Gastrocnemius medialis (tissue), 4 donors: ENCODE data around the gene LRRC10. TPM values are rescaled to one million over a fixed set of nuclear protein-coding genes. Genes with fewer than 3 reads are reported as not detected.

Experiments
- ATAC-seq, 2 donors: fragments of 150-250 bp; one replicate each; pipeline ENCODE4 v1.9.1; 2016
- DNase-seq, 2 donors: peaks; one replicate each; pipeline ENCODE4 v3.0.0-alpha.2; 2019
- H3K27ac ChIP-seq, 4 donors: fragments of 200-600 bp; sonication (generic); 1 replicate in 1 of 4; 2 replicates in 3 of 4; pipeline ENCODE4 v1.5.1; 2016 to 2018; ENCODE audit warnings: mild to moderate bottlenecking in 2 of 4, moderate library complexity in 1 of 4
- H3K27me3 ChIP-seq, 3 donors: fragments of 200-600 bp; sonication (generic) in 2 of 3; 1 replicate in 1 of 3; 2 replicates in 2 of 3; pipeline versions ENCODE4 v1.5.1 to v1.6.0; 2016 to 2019; ENCODE audit warnings: mild to moderate bottlenecking in 1 of 3, moderate library complexity in 1 of 3
- H3K36me3 ChIP-seq, 2 donors: fragments of 200-600 bp; sonication (generic) in 1 of 2; one replicate each; pipeline ENCODE4 v1.5.1; 2017 to 2018
- H3K4me1 ChIP-seq, 2 donors: fragments of 200-600 bp; sonication (generic) in 1 of 2; one replicate each; pipeline ENCODE4 v1.5.1; 2016 to 2017; ENCODE audit warnings: mild to moderate bottlenecking in 2 of 2
- H3K4me3 ChIP-seq, 4 donors: fragments of 200-600 bp; sonication (generic) in 3 of 4; 1 replicate in 1 of 4; 2 replicates in 3 of 4; pipeline ENCODE4 v1.5.1; 2016 to 2019; ENCODE audit warnings: mild to moderate bottlenecking in 2 of 4
- H3K9me3 ChIP-seq, 3 donors: fragments of 200-600 bp; sonication (generic) in 2 of 3; 1 replicate in 1 of 3; 2 replicates in 2 of 3; pipeline ENCODE4 v1.5.1; 2016 to 2019
- POLR2A ChIP-seq, 2 donors: fragments of 450-650 bp; IDR thresholded peaks; one replicate each; pipeline ENCODE4 v1.6.1; 2017; ENCODE audit warnings: antibody characterized with exemption in 2 of 2, mild to moderate bottlenecking in 2 of 2, moderate library complexity in 2 of 2
- in situ Hi-C, 4 donors: fragments of 200-750 bp; cut with MboI; loops; one replicate each; pipeline versions ENCODE4 v1.15.0 to v1.8.0; 2017; ENCODE audit warnings: low sequenced_read_pairs in 4 of 4
- intact Hi-C: fragments of 100-400 bp; cut with DNase I; formaldehyde crosslinking; loops from one replicate; pipeline ENCODE4 v1.15.1; 2023; ENCODE audit warnings: low total_unique reads
- total RNA-seq, 4 donors: library from RNA; depleted of rRNA; stranded (reverse); fragments of >200 nt; gene quantifications; one replicate each; pipeline versions ENCODE4 v1.1.0 to v1.2.3, GENCODE V29; 2016
- TF ChIP-seq, protein P1 (sequence below), 5 experiments: fragments of 450-650 bp in 3 of 5; fragments of 200-600 bp in 2 of 5; sonication (generic) in 2 of 5; IDR thresholded peaks in 4 of 5; conservative IDR thresholded peaks in 1 of 5; 1 replicate in 4 of 5; 2 replicates in 1 of 5; pipeline ENCODE4 v1.5.1; 2016 to 2019; ENCODE audit warnings: antibody characterized with exemption in 5 of 5, mild to moderate bottlenecking in 3 of 5, moderate library complexity in 3 of 5

Gene LRRC10
- total RNA-seq, 4 donors from 2014 or later: not detected

DNA sequence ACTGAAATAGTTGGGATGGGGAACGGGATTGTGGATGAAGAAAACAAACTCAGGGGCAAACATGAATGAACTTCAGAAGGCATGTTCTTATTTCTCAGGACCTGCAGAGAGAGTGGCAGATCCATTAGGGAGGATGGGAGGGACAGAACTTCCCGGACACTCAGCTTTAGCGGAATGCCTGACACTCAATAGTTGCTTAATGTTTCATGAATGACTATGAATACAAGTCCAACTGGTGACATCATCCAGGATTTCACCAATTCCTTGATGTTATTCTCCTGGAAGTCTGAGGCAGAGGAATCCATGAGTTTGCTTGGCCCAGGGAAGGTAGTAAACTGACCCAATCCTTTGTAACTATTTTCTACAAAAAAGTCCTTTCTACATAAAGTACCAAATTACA is 37.8 kb upstream of the LRRC10 start:
- no peaks in the 10 kb centered on the region for H3K36me3 ChIP-seq
- ATAC-seq (peak in 1 of 2 donors; percentile 56), DNase-seq (no peak)
- H3K4me3 ChIP-seq: no peak overlapping the region
- TF ChIP-seq POLR2A (IDR thresholded peaks at IDR 0.05): no peak
- TF ChIP-seq, protein P1, sequence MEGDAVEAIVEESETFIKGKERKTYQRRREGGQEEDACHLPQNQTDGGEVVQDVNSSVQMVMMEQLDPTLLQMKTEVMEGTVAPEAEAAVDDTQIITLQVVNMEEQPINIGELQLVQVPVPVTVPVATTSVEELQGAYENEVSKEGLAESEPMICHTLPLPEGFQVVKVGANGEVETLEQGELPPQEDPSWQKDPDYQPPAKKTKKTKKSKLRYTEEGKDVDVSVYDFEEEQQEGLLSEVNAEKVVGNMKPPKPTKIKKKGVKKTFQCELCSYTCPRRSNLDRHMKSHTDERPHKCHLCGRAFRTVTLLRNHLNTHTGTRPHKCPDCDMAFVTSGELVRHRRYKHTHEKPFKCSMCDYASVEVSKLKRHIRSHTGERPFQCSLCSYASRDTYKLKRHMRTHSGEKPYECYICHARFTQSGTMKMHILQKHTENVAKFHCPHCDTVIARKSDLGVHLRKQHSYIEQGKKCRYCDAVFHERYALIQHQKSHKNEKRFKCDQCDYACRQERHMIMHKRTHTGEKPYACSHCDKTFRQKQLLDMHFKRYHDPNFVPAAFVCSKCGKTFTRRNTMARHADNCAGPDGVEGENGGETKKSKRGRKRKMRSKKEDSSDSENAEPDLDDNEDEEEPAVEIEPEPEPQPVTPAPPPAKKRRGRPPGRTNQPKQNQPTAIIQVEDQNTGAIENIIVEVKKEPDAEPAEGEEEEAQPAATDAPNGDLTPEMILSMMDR (IDR thresholded peaks at IDR 0.05 in 4 of 5, conservative IDR thresholded peaks at IDR 0.05 in 1 of 5): no peak
- intact Hi-C loops: no loop called here
- H3K9me3 ChIP-seq: no peaks in the 10 kb centered on the region
- H3K4me1 ChIP-seq: peaks cover 8 to 16% of the 10 kb centered on the region in 2 donors
- in situ Hi-C loops: loop anchor here in 1 of 4 donors (10.0 kb wide), 1 partner anchor 46 kb away; the partner anchor contains the start of gene BEST3
- no peak overlapping the region for H3K27ac ChIP-seq
- H3K27me3 ChIP-seq: no peaks in the 10 kb centered on the region

DNA sequence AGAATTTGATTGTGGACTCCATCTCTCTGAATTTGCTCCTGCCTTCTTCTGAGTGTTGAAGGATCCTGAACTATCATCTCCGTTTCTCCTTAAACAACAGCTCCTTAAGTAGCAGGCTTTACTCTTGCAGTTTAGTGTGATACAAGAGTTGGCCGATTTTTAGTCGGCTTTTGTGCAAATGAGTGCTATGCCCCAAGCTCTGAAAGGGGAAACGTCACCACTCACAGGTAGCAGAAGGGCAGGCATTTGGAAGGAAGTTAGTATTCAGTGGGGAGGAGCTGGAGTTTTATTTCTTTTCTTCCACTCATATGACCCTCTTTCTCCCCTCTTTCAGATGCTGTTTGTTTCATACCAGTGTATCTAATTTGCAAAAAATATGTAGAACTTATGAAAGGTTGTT is 36.5 kb upstream of the LRRC10 start:
- TF ChIP-seq, protein P1 (IDR thresholded peaks at IDR 0.05 in 4 of 5, conservative IDR thresholded peaks at IDR 0.05 in 1 of 5): no peak
- TF ChIP-seq POLR2A (IDR thresholded peaks at IDR 0.05): no peak
- Histone ChIP-seq H3K4me3 (no peak overlapping the region), H3K4me1 (peaks cover 17 to 21% of the 10 kb centered on the region in 2 donors), H3K9me3 (no peaks in the 10 kb centered on the region), H3K27me3 (no peaks in the 10 kb centered on the region), H3K36me3 (no peaks in the 10 kb centered on the region), H3K27ac (no peak overlapping the region)
- in situ Hi-C loops (loop anchor here in 1 of 4 donors (10.0 kb wide), 1 partner anchor 48 kb away; the partner anchor contains the start of gene BEST3), intact Hi-C loops (no loop called here)
- DNase-seq (no peak), ATAC-seq (no peak)

DNA sequence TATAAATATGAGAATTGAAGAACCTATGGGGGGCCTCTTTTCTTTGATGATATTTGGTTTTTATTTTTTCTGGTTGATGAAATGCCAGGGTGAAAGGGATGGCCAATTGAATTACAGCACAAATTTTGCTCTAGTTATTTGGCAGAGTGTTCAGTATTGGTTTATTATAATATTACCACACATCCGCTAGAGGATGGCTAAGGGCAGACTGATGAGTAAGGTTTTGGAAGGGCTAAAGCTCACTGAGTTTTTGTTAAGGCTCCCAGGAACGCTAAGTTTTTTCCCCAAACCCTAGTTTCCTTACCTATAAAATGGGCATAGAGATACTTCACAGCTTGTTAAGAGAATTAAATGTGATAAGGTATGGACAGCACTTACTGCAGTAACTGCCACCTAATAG is 34.3 kb upstream of the LRRC10 start:
- no peak for DNase-seq

GRCh38 chr12:69644511-69644910 is 33.8 kb upstream of the LRRC10 start:
- Histone ChIP-seq H3K9me3 (no peaks in the 10 kb centered on the region), H3K27ac (no peak overlapping the region), H3K4me1 (peaks cover 14% of the 10 kb centered on the region in 2 donors), H3K36me3 (no peaks in the 10 kb centered on the region), H3K27me3 (no peaks in the 10 kb centered on the region), H3K4me3 (no peak overlapping the region)
- TF ChIP-seq, protein P1 (IDR thresholded peaks at IDR 0.05 in 4 of 5, conservative IDR thresholded peaks at IDR 0.05 in 1 of 5): no peak
- no peak for TF ChIP-seq POLR2A (IDR thresholded peaks at IDR 0.05)
- no peak for ATAC-seq
- in situ Hi-C loops (loop anchor here in 1 of 4 donors (10.0 kb wide), 1 partner anchor 50 kb away; the partner anchor contains the start of gene BEST3), intact Hi-C loops (loop anchor here (5.0 kb wide), 1 partner anchor 57 kb away; the partner anchor contains the start of gene CCT2)
- no peak for DNase-seq

More for the DNA sequence above, 34.3 kb upstream of the LRRC10 start:
- Histone ChIP-seq H3K27me3 (no peaks in the 10 kb centered on the region), H3K27ac (no peak overlapping the region), H3K9me3 (no peaks in the 10 kb centered on the region), H3K4me3 (no peak overlapping the region), H3K4me1 (peaks cover 18 to 19% of the 10 kb centered on the region in 2 donors), H3K36me3 (no peaks in the 10 kb centered on the region)
- in situ Hi-C loops: loop anchor here in 1 of 4 donors (10.0 kb wide), 1 partner anchor 50 kb away; the partner anchor contains the start of gene BEST3
- intact Hi-C loops: no loop called here
- TF ChIP-seq POLR2A (IDR thresholded peaks at IDR 0.05): no peak
- TF ChIP-seq, protein P1 (IDR thresholded peaks at IDR 0.05 in 4 of 5, conservative IDR thresholded peaks at IDR 0.05 in 1 of 5): no peak
- no peak for ATAC-seq
